ENCODE results near the gene ANO8. TPM values are rescaled to one million over a fixed set of nuclear protein-coding genes. Genes with fewer than 3 reads are reported as not detected.

Gene ANO8
- total and polyA plus RNA-seq, 2 of the 8 experiments (the other 6 are each of a cell fraction or from before 2014, with no cell fraction given), result 9.5 to 20.7 TPM

DNA sequence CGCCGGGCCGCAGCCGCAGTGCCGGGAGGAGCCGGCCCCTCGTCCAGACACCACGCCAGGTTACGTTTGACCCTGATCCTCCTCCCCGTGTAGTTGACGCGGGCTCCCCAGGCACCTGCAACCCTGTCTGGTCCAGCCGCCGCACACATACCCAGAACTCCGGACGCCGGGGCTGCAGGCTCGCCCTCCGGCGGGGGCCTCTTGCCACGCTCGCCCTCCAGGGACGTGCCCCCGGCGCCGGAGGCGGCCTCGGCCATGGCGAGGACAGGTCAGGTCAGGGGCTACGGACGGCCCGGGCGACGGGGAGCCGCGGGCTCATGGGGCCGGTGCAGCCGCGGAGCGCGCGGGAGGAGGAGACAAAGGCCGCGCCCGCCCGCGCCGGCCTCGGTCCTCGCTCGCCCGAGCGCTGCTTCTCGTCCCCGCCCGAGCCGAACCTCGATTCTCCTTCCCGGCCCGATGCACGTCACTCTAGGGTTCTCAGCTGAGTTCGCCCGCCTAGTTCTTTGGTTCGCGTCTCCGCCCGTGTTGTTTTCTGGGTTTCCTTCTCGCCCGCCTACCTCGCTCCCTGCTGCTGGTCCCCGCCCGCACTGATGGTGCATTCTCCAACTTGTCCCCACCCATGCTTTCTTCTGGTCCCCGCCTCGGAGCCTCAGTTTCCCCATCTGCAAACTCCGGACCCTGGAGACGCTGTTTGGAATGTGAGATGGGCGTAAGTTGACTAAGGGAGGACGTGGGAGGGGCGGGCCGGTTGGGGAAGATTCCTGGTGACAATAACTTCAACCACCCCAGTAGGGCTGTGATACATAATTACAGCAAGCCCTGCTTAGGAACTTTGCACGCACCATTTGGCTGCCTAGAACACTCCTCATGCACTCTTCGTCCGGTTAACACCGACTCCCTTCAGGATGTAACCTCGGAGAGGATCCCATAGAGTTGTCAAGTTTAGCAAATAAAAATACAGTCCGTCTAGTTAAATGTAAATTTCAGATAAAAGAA is at the start of gene ANO8 (continued):
- no peak for TF ChIP-seq CHD7 (IDR thresholded peaks at IDR 0.05; ENCODE audit: insufficient replicate concordance, low read length)
- no peak for TF ChIP-seq SAP30 (IDR thresholded peaks at IDR 0.05; ENCODE audit: insufficient read depth, insufficient replicate concordance, low read length)
- TF ChIP-seq CBX5 (IDR thresholded peaks at IDR 0.05; ENCODE audit: low read depth, low read length), result no peak
- TF ChIP-seq, protein P1, sequence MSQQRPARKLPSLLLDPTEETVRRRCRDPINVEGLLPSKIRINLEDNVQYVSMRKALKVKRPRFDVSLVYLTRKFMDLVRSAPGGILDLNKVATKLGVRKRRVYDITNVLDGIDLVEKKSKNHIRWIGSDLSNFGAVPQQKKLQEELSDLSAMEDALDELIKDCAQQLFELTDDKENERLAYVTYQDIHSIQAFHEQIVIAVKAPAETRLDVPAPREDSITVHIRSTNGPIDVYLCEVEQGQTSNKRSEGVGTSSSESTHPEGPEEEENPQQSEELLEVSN (IDR thresholded peaks at IDR 0.05), result no peak
- TF ChIP-seq TAF1 (IDR thresholded peaks at IDR 0.05; ENCODE audit: low read depth, low read length), result peak; percentile 66
- peak; percentile 33; the same call in 1 of the 2 replicates for TF ChIP-seq TBP (IDR thresholded peaks at IDR 0.05; ENCODE audit: low read depth, low read length)
- TF ChIP-seq TCF12 (IDR thresholded peaks at IDR 0.05; ENCODE audit: low read depth, low read length), result no peak
- TF ChIP-seq CEBPB (IDR thresholded peaks at IDR 0.05; ENCODE audit: low read depth, low read length), result no peak
- no peak for TF ChIP-seq TAF7 (optimal IDR thresholded peaks at IDR 0.05; ENCODE audit: borderline replicate concordance, low read depth, low read length)

Data from H1 (cell line).